Measurements from ENCODE around the gene SCGN. TPM values are rescaled to one million over a fixed set of nuclear protein-coding genes. Genes with fewer than 3 reads are reported as not detected.

SCGN gene
- total and polyA plus RNA-seq, 12 donors: 0.26 to 2.7 (median 0.94) TPM; not detected in 2

DNA sequence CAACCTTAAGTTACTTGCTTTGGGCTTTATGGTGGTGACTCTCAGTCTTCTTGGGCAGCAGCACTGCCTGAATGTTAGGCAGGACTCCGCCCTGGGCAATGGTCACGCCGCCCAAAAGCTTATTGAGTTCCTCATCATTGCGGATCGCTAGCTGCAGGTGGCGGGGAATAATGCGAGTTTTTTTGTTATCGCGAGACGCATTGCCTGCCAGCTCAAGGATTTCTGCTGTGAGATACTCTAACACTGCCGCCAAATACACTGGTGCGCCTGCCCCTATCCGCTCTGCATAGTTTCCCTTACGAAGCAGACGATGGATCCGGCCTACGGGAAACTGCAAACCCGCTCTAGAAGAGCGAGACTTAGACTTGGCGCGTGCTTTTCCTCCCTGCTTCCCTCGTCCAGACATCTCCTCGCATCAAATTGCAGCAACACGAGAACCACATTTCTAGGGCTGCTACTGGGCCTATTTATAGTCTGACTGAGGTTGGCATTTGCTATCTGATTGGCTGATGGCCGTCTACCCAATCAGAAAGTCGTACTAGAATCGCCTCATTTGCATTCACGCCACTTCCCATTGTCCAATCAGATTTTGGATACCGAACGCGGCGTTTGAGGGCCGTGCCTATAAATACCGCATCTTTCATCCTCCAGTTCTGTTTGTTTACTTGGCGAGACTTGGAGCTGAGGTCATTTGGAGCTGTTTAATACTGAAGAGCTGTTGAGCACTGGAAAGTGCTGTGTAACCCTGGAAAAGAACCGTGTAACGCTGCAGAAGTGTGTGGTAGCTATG, 74.3 kb downstream of the SCGN start:
- DNase-seq (no peak), ATAC-seq (no peak)
- H3K27ac ChIP-seq: no peak overlapping the region
- no peak overlapping the region for H3K4me3 ChIP-seq
- no peaks in the 10 kb centered on the region for H3K36me3 ChIP-seq
- 91 to 92% methylated on average over 37 of the region's 37 CpGs for WGBS, 2 donors
- no peaks in the 10 kb centered on the region for H3K4me1 ChIP-seq
- H3K9me3 ChIP-seq: no peaks in the 10 kb centered on the region
- intact Hi-C loops (cut with DNase I): loop anchor here in 1 of 10 donors (10.0 kb wide), 1 partner anchor 268 kb away; no protein-coding TSS in a partner anchor
- peaks cover 0 to 40% (median 10%) of the 10 kb centered on the region in 7 donors for H3K27me3 ChIP-seq
- TF ChIP-seq, protein P1, sequence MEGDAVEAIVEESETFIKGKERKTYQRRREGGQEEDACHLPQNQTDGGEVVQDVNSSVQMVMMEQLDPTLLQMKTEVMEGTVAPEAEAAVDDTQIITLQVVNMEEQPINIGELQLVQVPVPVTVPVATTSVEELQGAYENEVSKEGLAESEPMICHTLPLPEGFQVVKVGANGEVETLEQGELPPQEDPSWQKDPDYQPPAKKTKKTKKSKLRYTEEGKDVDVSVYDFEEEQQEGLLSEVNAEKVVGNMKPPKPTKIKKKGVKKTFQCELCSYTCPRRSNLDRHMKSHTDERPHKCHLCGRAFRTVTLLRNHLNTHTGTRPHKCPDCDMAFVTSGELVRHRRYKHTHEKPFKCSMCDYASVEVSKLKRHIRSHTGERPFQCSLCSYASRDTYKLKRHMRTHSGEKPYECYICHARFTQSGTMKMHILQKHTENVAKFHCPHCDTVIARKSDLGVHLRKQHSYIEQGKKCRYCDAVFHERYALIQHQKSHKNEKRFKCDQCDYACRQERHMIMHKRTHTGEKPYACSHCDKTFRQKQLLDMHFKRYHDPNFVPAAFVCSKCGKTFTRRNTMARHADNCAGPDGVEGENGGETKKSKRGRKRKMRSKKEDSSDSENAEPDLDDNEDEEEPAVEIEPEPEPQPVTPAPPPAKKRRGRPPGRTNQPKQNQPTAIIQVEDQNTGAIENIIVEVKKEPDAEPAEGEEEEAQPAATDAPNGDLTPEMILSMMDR (IDR thresholded peaks at IDR 0.05): no peak

DNA sequence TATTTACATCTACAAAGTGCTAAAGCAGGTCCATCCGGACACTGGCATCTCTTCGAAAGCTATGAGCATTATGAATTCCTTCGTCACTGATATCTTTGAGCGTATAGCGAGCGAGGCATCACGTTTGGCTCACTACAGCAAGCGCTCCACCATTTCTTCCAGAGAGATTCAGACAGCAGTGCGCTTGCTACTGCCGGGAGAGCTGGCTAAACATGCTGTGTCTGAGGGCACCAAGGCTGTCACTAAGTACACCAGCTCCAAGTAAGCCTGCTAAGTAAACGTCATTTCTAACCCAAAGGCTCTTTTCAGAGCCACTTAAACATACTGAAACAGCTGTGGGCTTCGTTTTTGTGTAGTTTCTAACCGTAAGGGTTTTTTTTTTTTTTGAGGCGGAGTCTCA, 75.0 kb downstream of the SCGN start:
- H3K27ac ChIP-seq: no peak overlapping the region
- intact Hi-C loops (cut with DNase I): loop anchor here in 1 of 10 donors (10.0 kb wide), 1 partner anchor 268 kb away; no protein-coding TSS in a partner anchor
- no peaks in the 10 kb centered on the region for H3K4me1 ChIP-seq
- 86 to 87% methylated on average over 14 of the region's 14 CpGs for WGBS, 2 donors
- ATAC-seq (no peak), DNase-seq (no peak)
- H3K9me3 ChIP-seq: no peaks in the 10 kb centered on the region
- H3K27me3 ChIP-seq: peaks cover 0 to 47% (median 15%) of the 10 kb centered on the region in 7 donors
- H3K36me3 ChIP-seq: no peaks in the 10 kb centered on the region
- TF ChIP-seq, protein P1 (IDR thresholded peaks at IDR 0.05): no peak
- H3K4me3 ChIP-seq: no peak overlapping the region

DNA sequence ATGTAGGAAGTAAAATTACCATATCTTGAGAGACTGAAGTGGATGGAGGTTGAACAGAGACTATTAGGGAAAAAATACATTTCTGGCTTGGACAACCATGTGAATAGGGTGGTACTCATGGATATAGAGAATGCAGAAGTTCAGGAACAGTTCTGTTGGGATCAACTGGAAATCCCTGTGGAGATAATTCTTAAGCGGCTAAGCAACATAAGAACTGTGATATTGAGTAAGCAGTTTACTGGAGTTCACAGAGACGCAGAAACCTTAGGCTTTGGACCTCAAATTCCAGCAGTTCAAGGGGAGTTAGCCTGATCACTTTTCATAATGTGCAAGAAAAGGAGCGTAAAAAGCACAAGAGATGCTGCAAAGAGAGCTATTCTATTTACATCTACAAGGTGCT, 78.9 kb downstream of the SCGN start:
- 90 to 92% methylated on average over 3 of the region's 3 CpGs for WGBS, 2 donors
- H3K4me3 ChIP-seq: no peak overlapping the region
- no peaks in the 10 kb centered on the region for H3K9me3 ChIP-seq
- TF ChIP-seq, protein P1 (IDR thresholded peaks at IDR 0.05): no peak
- ATAC-seq (no peak), DNase-seq (no peak)
- no peaks in the 10 kb centered on the region for H3K36me3 ChIP-seq
- H3K4me1 ChIP-seq: no peaks in the 10 kb centered on the region
- intact Hi-C loops (cut with DNase I): no loop called here
- H3K27ac ChIP-seq: no peak overlapping the region
- peaks cover 0 to 67% (median 24%) of the 10 kb centered on the region in 7 donors for H3K27me3 ChIP-seq

DNA sequence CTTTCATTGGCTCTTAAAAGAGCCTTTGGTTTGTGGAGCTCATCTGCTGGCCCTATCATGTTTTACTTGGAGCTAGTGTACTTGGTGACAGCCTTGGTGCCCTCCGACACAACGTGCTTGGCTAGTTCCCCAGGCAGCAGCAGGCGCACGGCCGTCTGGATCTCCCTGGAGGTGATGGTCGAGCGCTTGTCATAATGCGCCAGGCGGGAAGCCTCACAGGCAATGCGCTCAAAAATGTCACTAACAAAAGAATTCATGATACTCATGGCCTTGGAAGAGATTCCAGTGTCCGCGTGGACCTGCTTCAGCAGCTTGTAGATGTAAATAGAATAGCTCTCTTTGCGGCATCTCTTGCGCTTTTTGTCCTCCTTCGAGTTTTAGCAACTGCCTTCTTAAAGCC, 79.7 kb downstream of the SCGN start:
- no peak for ATAC-seq
- Histone ChIP-seq H3K36me3 (no peaks in the 10 kb centered on the region), H3K4me3 (no peak overlapping the region), H3K27me3 (peaks cover 0 to 67% (median 24%) of the 10 kb centered on the region in 7 donors), H3K27ac (no peak overlapping the region), H3K9me3 (peaks cover 0 to 6% (median 0%) of the 10 kb centered on the region in 11 donors), H3K4me1 (no peaks in the 10 kb centered on the region)
- intact Hi-C loops (cut with DNase I): no loop called here
- TF ChIP-seq, protein P1 (IDR thresholded peaks at IDR 0.05): no peak
- WGBS, 2 donors: 87% methylated on average over 15 of the region's 15 CpGs
- DNase-seq: no peak
